HG02610 (cell line): ENCODE results near the gene HNF1B.
"Not testable (repeated sequence)": the region's sequence is repeated elsewhere in the genome, so short reads cannot be mapped to it uniquely, and the experiment has no call there.

ENCODE experiments used
- ATAC-seq: cut with Tn5 transposase; IDR thresholded peaks from one replicate; pipeline ENCODE4 v1.9.1; 2021; ENCODE audit warnings: mild to moderate bottlenecking, moderate library complexity; ENCODE audit not compliant: unreplicated experiment

Gene HNF1B

GRCh38 chr17:37744961-37745800 is at the start of gene HNF1B:
Gene HNF1B, minus strand, starts transcription at chr17:37745059. Its CDS starts 175 bp downstream, at chr17:37744884.
- peak; percentile 44 for ATAC-seq

- no peak for ATAC-seq
Observed at GRCh38 chr17:37792787-37793186, 47.9 kb upstream of the HNF1B start.

GRCh38 chr17:37791447-37792399 is 46.9 kb upstream of the HNF1B start:
- ATAC-seq, result peak; percentile 45

- no peak for ATAC-seq
Observed at GRCh38 chr17:37789771-37790541, 45.1 kb upstream of the HNF1B start.

- ATAC-seq, result no peak
Observed at GRCh38 chr17:37789021-37789565, 44.2 kb upstream of the HNF1B start.

- ATAC-seq, result no peak
Observed at GRCh38 chr17:37788526-37788925, 43.7 kb upstream of the HNF1B start.

- ATAC-seq, result no peak
Observed at GRCh38 chr17:37787055-37787757, 42.3 kb upstream of the HNF1B start.

GRCh38 chr17:37786481-37786880 is 41.6 kb upstream of the HNF1B start:
- no peak for ATAC-seq

- ATAC-seq, result not testable (repeated sequence)
Observed at GRCh38 chr17:37782460-37782859, 37.6 kb upstream of the HNF1B start.

- no peak for ATAC-seq
Observed at GRCh38 chr17:37781451-37781850, 36.6 kb upstream of the HNF1B start.

GRCh38 chr17:37779554-37779953 is 34.7 kb upstream of the HNF1B start:
- ATAC-seq, result no peak

GRCh38 chr17:37774504-37774903 is 29.6 kb upstream of the HNF1B start:
- peak; percentile 81 for ATAC-seq

GRCh38 chr17:37772982-37773381 is 28.1 kb upstream of the HNF1B start:
- no peak for ATAC-seq

- no peak for ATAC-seq
Observed at GRCh38 chr17:37770631-37771518, 26.0 kb upstream of the HNF1B start.

GRCh38 chr17:37769050-37769449 is 24.2 kb upstream of the HNF1B start:
- no peak for ATAC-seq

- ATAC-seq, result no peak
Observed at GRCh38 chr17:37768438-37768837, 23.6 kb upstream of the HNF1B start.

GRCh38 chr17:37766971-37767370 is 22.1 kb upstream of the HNF1B start:
- no peak for ATAC-seq

GRCh38 chr17:37764383-37764782 is 19.5 kb upstream of the HNF1B start:
- ATAC-seq, result no peak

GRCh38 chr17:37762666-37763065 is 17.8 kb upstream of the HNF1B start:
- no peak for ATAC-seq
